T-helper 22 cell (primary cell): ENCODE results near the gene ELP1.

Experiments used
- DNase-seq: peaks from one replicate; pipeline ENCODE4 v3.0.0-alpha.2; 2020; ENCODE audit warnings: low read depth

Gene ELP1

GRCh38 chr9:108882052-108882888, 51.7 kb downstream of the ELP1 start:
- DNase-seq: no peak

- DNase-seq: no peak
These were observed 53.1 kb downstream of the ELP1 start for GRCh38 chr9:108880738-108881316.

- DNase-seq: no peak
These were observed 56.4 kb downstream of the ELP1 start for GRCh38 chr9:108877524-108877923.

GRCh38 chr9:108876425-108876824, 57.5 kb downstream of the ELP1 start:
- no peak for DNase-seq

- DNase-seq: no peak
These were observed 59.7 kb downstream of the ELP1 start for GRCh38 chr9:108874058-108874788.

GRCh38 chr9:108869092-108869725, 64.7 kb downstream of the ELP1 start:
- no peak for DNase-seq

- no peak for DNase-seq
These were observed 66.1 kb downstream of the ELP1 start for GRCh38 chr9:108867829-108868228.

GRCh38 chr9:108867116-108867515, 66.8 kb downstream of the ELP1 start:
- DNase-seq: no peak

- no peak for DNase-seq
These were observed 67.9 kb downstream of the ELP1 start for GRCh38 chr9:108866001-108866420.

GRCh38 chr9:108865037-108865436, 68.9 kb downstream of the ELP1 start:
- no peak for DNase-seq

GRCh38 chr9:108864446-108864845, 69.5 kb downstream of the ELP1 start:
- no peak for DNase-seq

GRCh38 chr9:108863891-108864290, 70.0 kb downstream of the ELP1 start:
- no peak for DNase-seq

- DNase-seq: no peak
These were observed 71.9 kb downstream of the ELP1 start, which contains the start of gene ACTL7A for GRCh38 chr9:108861997-108862396. TSS of gene ACTL7A (plus strand) at chr9:108862266. CDS start at chr9:108862323, 57 bp downstream.

GRCh38 chr9:108861464-108861863, 72.5 kb downstream of the ELP1 start:
- DNase-seq: no peak

- no peak for DNase-seq
These were observed 73.2 kb downstream of the ELP1 start for GRCh38 chr9:108860764-108861163.

GRCh38 chr9:108860354-108860753, 73.6 kb downstream of the ELP1 start:
- DNase-seq: no peak

GRCh38 chr9:108859459-108860114, 74.3 kb downstream of the ELP1 start:
- no peak for DNase-seq

GRCh38 chr9:108857572-108857971, 76.4 kb downstream of the ELP1 start:
- DNase-seq: no peak

GRCh38 chr9:108855888-108856287, 78.0 kb downstream of the ELP1 start, which contains the start of gene ACTL7B:
TSS of gene ACTL7B (minus strand) at chr9:108855986. CDS start at chr9:108855930, 56 bp downstream.
- no peak for DNase-seq

- no peak for DNase-seq
These were observed 78.4 kb downstream of the ELP1 start for GRCh38 chr9:108855529-108855886.

GRCh38 chr9:108854641-108855528, 79.0 kb downstream of the ELP1 start:
- no peak for DNase-seq
